D721Med (cell line): ENCODE results near the gene OR10C1.

Source experiments
- DNase-seq: peaks from one replicate; pipeline ENCODE4 v3.0.0; 2011; ENCODE audit warnings: low spot score; ENCODE audit not compliant: insufficient read length
- FAIRE-seq: peaks from 2 replicates; lab custom pipeline; 2011; peaks lifted over from hg19 to GRCh38; lab: Jason Lieb, UNC
- CTCF ChIP-seq: IDR thresholded peaks from 2 replicates; pipeline ENCODE4 v1.5.1; 2012; ENCODE audit warnings: mild to moderate bottlenecking, control low read depth; ENCODE audit not compliant: insufficient read depth; ENCODE audit errors: missing control alignments

OR10C1 gene

GRCh38 chr6:29456971-29457370 is 17.9 kb downstream of the OR10C1 start, which contains the start of the genes OR11A1 and OR2H1:
OR11A1 (minus strand) TSS chr6:29457071; CDS start chr6:29427641, 29,430 bp downstream.
OR2H1 (plus strand) TSS chr6:29457155; CDS start chr6:29461770, 4,615 bp downstream.
- DNase-seq (no peak), FAIRE-seq (no peak)
- no peak for TF ChIP-seq CTCF

DNA sequence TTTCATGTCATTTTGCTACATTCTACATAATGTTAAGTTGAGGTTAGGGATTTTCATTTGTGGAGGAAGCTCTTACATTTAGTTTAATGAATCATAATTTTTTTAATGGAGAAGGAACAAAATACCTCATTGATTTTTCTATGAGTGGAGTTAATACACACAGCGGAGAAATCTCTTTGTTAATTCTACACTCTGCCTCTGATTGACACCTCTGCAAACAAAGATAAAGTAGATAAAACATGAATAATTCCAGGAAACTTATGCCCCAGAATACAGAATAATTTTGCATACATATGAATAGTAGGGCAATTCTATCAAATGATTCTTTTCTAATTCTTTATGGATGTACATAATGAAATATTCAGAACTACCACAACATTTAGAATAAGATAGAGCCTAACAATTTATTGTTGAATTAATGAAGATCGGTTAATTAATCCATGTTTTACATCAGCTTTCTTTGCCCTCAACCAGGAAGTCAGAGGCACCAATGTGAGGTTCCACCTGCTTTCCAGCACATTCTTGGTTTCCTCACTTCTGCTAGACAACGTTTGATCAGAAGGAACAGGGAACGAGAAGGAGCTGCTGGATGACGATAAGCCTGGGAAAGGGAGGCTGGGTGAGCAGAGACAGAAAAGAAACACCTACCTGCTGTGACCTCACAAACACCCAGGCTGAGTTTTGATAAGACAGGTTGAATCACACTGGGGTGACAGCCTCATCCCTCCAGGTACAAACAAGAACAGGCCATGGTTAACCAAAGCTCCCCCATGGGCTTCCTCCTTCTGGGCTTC is 22.1 kb downstream of the OR10C1 start:
- FAIRE-seq (no peak), DNase-seq (no peak)
- TF ChIP-seq CTCF = no peak

- no peak for TF ChIP-seq CTCF
- FAIRE-seq (no peak), DNase-seq (no peak)
These were observed 22.9 kb downstream of the OR10C1 start for GRCh38 chr6:29462022-29462421.

GRCh38 chr6:29465279-29465678 is 26.2 kb downstream of the OR10C1 start:
- TF ChIP-seq CTCF = no peak
- DNase-seq (no peak), FAIRE-seq (no peak)

DNA sequence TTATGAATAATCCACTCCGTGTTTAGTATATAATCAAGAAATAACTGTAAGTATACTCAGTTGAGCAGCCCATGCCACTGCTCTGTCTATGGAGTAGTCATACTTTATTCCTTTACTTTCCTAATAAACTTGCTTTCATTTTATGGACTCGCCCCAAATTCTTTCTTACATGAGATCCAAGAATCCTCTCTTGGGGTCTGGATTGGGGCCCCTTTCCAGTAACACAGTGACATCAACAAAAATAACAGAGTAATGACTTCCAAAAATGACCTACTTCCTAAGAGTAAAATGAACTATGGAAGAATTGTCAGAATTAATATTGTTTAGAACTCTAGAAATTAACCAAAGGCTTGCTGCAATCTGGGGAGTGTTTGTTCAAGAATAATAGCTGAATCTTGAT is 26.7 kb downstream of the OR10C1 start:
- no peak for TF ChIP-seq CTCF
- DNase-seq (no peak), FAIRE-seq (no peak)

- TF ChIP-seq CTCF = no peak
- no peak for FAIRE-seq
- no peak for DNase-seq
These were observed 27.1 kb downstream of the OR10C1 start for GRCh38 chr6:29466241-29466640.

DNA sequence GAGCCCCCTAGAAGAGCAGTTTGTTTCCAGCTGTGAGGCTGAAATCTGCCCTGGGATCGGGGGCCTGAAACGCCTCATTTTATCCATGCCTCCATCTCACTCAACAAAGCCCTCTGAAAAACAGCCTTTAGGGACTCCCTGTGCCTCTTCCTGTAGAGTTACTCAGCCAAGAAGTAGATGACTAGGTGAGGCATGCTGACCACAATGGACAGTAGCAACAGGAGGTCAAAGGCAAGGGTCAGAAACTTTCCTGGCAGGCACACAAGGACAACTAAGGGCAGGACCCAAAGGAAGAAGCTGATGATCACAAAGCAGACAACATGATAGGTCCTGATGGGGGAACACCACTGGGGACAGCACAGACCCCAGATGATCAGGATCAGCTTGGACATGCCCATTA is 35.9 kb downstream of the OR10C1 start:
- FAIRE-seq = no peak
- TF ChIP-seq CTCF = no peak
- DNase-seq = no peak
